Ishikawa (cell line): Measurements from ENCODE around the gene ZNF749.

Experiments
- CEBPB ChIP-seq: IDR thresholded peaks from 2 replicates; pipeline ENCODE4 v1.6.1; 2012
- CREB1 ChIP-seq: IDR thresholded peaks from 2 replicates; pipeline ENCODE4 v1.6.1; 2012; ENCODE audit warnings: low read depth
- EGR1 ChIP-seq: IDR thresholded peaks from 2 replicates; pipeline ENCODE4 v1.6.1; 2012
- EP300 ChIP-seq: IDR thresholded peaks from 2 replicates; pipeline ENCODE4 v1.6.1; 2012; ENCODE audit warnings: borderline replicate concordance
- FOXM1 ChIP-seq: IDR thresholded peaks from 2 replicates; pipeline ENCODE4 v1.6.1; 2012; ENCODE audit warnings: low read depth, borderline replicate concordance
- NFIC ChIP-seq: IDR thresholded peaks from 2 replicates; pipeline ENCODE4 v1.6.1; 2012
- RAD21 ChIP-seq: IDR thresholded peaks from 2 replicates; pipeline ENCODE4 v1.6.1; 2012; ENCODE audit warnings: low read depth
- TAF1 ChIP-seq: IDR thresholded peaks from 2 replicates; pipeline ENCODE4 v1.6.1; 2012; ENCODE audit warnings: low read depth, mild to moderate bottlenecking
- TCF12 ChIP-seq: IDR thresholded peaks from 2 replicates; pipeline ENCODE4 v1.6.1; 2012; ENCODE audit warnings: low read depth
- TEAD4 ChIP-seq: IDR thresholded peaks from 2 replicates; pipeline ENCODE4 v1.6.1; 2012
- YY1 ChIP-seq: IDR thresholded peaks from 2 replicates; pipeline ENCODE4 v1.6.1; 2012; ENCODE audit warnings: low read depth
- ZBTB7A ChIP-seq: IDR thresholded peaks from 2 replicates; pipeline ENCODE4 v1.6.1; 2012; ENCODE audit warnings: low read depth
- TF ChIP-seq, protein P1 (sequence below): IDR thresholded peaks from 2 replicates; pipeline ENCODE4 v1.6.1; 2012
- TF ChIP-seq, protein P2 (sequence below): IDR thresholded peaks from 2 replicates; pipeline ENCODE4 v1.6.1; 2012; ENCODE audit warnings: low read depth, mild to moderate bottlenecking
- TF ChIP-seq, protein P3 (sequence below): IDR thresholded peaks from 2 replicates; pipeline ENCODE4 v1.6.1; 2012

ZNF749 gene

DNA sequence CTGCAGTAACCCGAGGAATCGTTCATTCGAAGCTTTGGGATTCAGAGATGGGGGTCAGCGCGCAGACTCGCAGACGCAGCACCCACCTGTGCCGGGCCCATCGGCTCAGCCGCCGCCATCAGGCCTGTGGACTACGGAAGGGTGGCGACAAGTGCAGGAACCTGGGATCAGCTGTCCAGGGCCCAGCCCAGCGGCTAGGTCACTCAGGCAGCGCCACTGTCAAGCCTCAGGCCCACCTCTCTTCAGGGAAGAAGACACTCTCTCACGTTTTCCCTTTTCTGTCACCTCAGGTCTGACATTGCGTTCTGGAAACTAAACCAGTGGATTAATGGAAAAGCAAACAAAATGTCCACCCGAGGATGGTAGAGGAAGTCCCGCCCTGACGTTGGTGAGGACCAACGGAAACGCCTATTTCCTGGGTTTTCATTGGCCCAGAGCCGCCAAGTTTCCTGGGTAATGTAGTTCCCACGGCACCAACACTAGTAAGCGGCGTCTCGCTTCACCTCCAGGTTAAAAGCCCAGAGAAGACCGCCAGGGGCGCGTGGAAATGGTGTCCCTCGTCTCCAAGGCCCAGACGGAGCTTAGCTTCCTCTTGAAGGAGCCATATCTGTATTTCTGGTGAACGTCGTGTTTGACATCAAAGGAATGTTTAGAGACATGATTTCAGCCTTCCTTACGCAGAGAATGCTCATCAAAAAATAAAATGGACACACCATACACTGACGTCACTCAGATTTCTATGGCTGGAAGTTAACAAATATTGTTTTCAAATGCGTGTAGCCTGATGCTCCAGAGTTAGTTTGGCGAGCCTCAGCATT lies 42.3 kb downstream of the ZNF749 start, which contains the start of gene ZNF772:
Gene ZNF772 (minus strand): TSS at position 376 of the 818 bp plus-strand sequence. CDS start 257 bp downstream, at position 119.
- TF ChIP-seq EP300 = 0 out of 2 replicates have a peak, but pooled peaks have one; percentile 22
- TF ChIP-seq CREB1 = no peak
- TF ChIP-seq, protein P1, sequence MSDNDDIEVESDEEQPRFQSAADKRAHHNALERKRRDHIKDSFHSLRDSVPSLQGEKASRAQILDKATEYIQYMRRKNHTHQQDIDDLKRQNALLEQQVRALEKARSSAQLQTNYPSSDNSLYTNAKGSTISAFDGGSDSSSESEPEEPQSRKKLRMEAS = peak; percentile 78
- TF ChIP-seq YY1 = peak; percentile 89
- TF ChIP-seq ZBTB7A = no peak
- no peak for TF ChIP-seq EGR1
- TF ChIP-seq NFIC = no peak
- TF ChIP-seq, protein P2, sequence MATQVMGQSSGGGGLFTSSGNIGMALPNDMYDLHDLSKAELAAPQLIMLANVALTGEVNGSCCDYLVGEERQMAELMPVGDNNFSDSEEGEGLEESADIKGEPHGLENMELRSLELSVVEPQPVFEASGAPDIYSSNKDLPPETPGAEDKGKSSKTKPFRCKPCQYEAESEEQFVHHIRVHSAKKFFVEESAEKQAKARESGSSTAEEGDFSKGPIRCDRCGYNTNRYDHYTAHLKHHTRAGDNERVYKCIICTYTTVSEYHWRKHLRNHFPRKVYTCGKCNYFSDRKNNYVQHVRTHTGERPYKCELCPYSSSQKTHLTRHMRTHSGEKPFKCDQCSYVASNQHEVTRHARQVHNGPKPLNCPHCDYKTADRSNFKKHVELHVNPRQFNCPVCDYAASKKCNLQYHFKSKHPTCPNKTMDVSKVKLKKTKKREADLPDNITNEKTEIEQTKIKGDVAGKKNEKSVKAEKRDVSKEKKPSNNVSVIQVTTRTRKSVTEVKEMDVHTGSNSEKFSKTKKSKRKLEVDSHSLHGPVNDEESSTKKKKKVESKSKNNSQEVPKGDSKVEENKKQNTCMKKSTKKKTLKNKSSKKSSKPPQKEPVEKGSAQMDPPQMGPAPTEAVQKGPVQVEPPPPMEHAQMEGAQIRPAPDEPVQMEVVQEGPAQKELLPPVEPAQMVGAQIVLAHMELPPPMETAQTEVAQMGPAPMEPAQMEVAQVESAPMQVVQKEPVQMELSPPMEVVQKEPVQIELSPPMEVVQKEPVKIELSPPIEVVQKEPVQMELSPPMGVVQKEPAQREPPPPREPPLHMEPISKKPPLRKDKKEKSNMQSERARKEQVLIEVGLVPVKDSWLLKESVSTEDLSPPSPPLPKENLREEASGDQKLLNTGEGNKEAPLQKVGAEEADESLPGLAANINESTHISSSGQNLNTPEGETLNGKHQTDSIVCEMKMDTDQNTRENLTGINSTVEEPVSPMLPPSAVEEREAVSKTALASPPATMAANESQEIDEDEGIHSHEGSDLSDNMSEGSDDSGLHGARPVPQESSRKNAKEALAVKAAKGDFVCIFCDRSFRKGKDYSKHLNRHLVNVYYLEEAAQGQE = no peak
- TF ChIP-seq, protein P3, sequence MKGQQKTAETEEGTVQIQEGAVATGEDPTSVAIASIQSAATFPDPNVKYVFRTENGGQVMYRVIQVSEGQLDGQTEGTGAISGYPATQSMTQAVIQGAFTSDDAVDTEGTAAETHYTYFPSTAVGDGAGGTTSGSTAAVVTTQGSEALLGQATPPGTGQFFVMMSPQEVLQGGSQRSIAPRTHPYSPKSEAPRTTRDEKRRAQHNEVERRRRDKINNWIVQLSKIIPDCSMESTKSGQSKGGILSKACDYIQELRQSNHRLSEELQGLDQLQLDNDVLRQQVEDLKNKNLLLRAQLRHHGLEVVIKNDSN = 0 out of 2 replicates have a peak, but pooled peaks have one; percentile 7
- TF ChIP-seq TEAD4 = no peak
- no peak for TF ChIP-seq TCF12
- TF ChIP-seq CEBPB = peak; percentile 10; the same call in 1 of the 2 replicates
- no peak for TF ChIP-seq RAD21
- peak; percentile 62 for TF ChIP-seq TAF1
- TF ChIP-seq FOXM1 = no peak

DNA sequence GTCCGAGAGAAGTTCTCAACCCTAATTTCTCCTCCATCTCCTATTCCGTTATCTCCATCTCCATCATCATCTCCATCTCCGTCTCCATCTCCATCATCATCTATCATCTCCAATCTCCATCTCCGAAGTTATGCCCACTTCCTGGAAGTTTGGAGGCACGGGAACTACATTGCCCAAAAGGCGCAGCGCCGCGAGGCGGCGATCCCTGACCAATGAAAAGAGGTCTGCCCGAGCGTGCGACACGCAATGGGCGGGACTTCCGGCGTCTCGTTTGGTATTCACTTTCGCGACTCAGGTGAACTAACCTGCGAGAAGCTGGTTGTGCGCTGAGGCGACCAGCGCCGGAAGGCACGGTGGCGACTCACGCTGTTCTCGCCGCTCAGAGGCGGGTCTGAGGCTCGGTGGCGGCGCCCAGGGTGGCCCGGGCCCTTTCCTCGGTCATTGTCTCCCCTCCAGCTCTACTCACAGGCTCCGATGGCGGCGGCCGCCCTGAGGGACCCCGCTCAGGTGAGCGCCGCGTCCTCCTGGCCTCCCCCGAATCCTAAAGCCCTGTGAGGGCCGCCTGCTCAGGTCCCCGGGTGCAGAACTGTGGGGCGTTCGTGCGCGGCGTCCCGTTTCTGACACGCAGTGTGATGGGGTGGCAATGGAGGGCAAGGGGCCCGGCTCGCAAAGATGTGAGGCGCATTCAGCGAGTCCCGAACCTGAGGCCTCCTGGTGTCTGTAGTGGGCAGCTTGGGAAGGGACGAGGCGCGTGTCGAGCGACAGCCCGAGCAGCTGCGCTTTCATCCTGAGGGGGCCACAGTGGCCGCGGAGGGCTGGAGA lies 52.6 kb downstream of the ZNF749 start, which contains the start of gene ZNF419:
Gene ZNF419 (plus strand): TSS at position 274 of the 822 bp plus-strand sequence. CDS start 201 bp downstream, at position 475.
- peak; percentile 61; the same call in 1 of the 2 replicates for TF ChIP-seq TAF1
- TF ChIP-seq, protein P1 = peak; percentile 29; the same call in 1 of the 2 replicates
- peak; percentile 80 for TF ChIP-seq CREB1
